Astrocyte (in vitro differentiated cells and primary cell): ENCODE measurements around the gene PLP1.

Experiments
- EZH2 ChIP-seq: IDR thresholded peaks from 2 replicates; pipeline ENCODE4 v1.6.1; 2012; ENCODE audit warnings: mild to moderate bottlenecking, low read length, inconsistent platforms; ENCODE audit not compliant: insufficient read depth
- TF ChIP-seq, protein P1 (sequence below): IDR thresholded peaks from 2 replicates; pipeline ENCODE4 v1.5.1; 2011; ENCODE audit warnings: low read depth, mild to moderate bottlenecking, inconsistent platforms, low read length, moderate library complexity; ENCODE audit not compliant: insufficient read depth

DNA sequence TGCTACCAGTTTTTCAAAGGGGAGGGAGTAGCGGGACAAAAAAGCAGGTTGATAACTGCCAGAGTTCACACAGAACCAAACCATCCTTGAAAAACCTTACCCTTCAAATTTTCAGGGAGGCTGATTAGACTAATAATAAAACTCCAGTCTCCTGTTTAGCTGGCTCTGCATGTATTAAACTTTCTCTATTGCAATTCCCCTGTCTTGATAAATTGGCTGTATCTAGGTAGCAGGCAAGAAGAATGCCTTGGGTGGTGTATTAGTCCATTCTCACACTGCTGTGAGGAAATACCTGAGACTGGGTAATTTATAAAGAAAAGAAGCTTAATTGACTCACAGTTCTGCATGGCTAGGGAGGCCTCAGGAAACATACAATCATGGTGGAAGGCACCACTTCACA, 18.1 kb upstream of the PLP1 start:
- TF ChIP-seq, protein P1, sequence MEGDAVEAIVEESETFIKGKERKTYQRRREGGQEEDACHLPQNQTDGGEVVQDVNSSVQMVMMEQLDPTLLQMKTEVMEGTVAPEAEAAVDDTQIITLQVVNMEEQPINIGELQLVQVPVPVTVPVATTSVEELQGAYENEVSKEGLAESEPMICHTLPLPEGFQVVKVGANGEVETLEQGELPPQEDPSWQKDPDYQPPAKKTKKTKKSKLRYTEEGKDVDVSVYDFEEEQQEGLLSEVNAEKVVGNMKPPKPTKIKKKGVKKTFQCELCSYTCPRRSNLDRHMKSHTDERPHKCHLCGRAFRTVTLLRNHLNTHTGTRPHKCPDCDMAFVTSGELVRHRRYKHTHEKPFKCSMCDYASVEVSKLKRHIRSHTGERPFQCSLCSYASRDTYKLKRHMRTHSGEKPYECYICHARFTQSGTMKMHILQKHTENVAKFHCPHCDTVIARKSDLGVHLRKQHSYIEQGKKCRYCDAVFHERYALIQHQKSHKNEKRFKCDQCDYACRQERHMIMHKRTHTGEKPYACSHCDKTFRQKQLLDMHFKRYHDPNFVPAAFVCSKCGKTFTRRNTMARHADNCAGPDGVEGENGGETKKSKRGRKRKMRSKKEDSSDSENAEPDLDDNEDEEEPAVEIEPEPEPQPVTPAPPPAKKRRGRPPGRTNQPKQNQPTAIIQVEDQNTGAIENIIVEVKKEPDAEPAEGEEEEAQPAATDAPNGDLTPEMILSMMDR: no peak
- TF ChIP-seq EZH2: no peak
